Measurements from ENCODE around the gene GM2A.

Gene GM2A

DNA sequence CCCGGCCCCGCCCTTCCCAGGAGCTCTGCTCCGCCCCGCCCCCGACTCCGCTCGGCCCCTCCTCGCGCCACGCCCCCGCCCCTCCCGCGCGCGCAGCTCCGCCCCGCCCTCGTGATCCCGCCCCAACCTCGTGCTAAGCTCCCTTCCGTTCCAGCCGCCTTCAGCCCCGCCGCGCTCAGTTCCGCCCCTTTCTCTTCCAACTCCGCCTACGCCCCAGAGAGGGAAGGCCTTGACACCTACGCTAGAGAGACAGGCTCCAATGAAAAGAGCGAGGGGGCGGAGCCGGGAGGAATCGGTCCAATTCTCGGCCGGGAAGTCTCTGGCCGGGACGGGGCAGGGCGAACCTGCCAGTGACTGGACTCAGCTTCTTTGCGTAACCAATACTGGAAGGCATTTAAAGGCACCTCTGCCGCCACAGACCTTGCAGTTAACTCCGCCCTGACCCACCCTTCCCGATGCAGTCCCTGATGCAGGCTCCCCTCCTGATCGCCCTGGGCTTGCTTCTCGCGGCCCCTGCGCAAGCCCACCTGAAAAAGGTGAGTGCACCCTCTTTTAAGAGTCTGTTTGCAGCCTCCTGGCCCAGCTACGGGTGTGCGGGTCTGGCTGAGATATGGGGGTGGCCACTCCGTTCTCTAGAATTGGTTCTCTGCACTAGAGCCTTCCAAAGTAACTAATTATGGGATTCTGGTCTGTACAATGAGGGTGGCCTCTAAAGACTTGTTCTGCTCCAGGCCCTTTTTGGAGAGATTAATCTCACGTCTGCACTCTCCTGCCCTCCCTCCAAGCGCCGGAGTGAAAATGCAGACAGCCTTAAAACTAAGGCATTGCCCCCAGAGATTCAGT, at the start of gene GM2A:
Gene GM2A (plus strand): TSS at position 424 of the 843 bp plus-strand sequence. CDS start 32 bp downstream, at position 456.
- ChIA-PET POLR2A (interaction anchor here (0.6 to 1.7 kb wide), 14 partner anchors 9 to 434 kb away, joined by 3 to 9 read pairs (median 4); partner anchors contain the start of genes ANXA6, CCDC69, SPARC and TNIP1), CTCF (interaction anchor here (0.6 to 1.6 kb wide), 9 partner anchors 12 to 536 kb away, joined by 3 to 11 read pairs (median 3); no protein-coding TSS in a partner anchor)
- TF ChIP-seq ELF4 (IDR thresholded peaks at IDR 0.05) = no peak
- TF ChIP-seq SUZ12 (IDR thresholded peaks at IDR 0.05) = no peak
- no peak for TF ChIP-seq NFRKB (IDR thresholded peaks at IDR 0.05)
- peak; percentile 66; the same call in 1 of the 2 replicates for TF ChIP-seq PKNOX1 (IDR thresholded peaks at IDR 0.05)
- TF ChIP-seq BHLHE40 (IDR thresholded peaks at IDR 0.05; ENCODE audit: borderline replicate concordance) = no peak
- TF ChIP-seq HDGF (IDR thresholded peaks at IDR 0.05; ENCODE audit: borderline replicate concordance) = 0 out of 2 replicates have a peak, but pooled peaks have one; percentile 29
- no peak for TF ChIP-seq FOXK2 (IDR thresholded peaks at IDR 0.05)
- TF ChIP-seq TARDBP (IDR thresholded peaks at IDR 0.05) = no peak
- TF ChIP-seq ZNF384 (IDR thresholded peaks at IDR 0.05) = no peak
- peak; percentile 97 for DNase-seq (ENCODE audit: extremely low spot score)

DNA sequence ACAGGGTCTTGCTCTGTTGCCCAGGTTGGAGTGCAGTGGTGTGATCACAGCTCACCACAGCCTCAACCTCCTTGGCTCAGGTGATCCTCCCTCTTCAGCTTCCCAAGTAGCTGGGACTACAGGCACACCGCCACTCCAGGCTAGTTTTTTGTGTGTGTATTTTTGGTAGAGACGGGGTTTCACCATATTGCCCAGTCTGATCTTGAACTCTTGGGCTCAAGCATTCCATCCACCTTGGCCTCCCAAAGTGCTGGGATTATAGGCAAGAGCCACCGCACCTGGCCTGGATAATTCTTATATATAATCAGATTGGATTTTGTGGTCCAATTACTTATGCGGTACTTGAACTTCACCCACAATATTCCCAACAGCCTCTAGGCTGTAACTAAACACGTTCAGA, 48.9 kb upstream of the GM2A start:
- ChIA-PET POLR2A (no interaction called here), CTCF (no interaction called here)
- TF ChIP-seq ELF4 (IDR thresholded peaks at IDR 0.05) (no peak), FOXA1 (IDR thresholded peaks at IDR 0.05) (no peak), BHLHE40 (IDR thresholded peaks at IDR 0.05; ENCODE audit: borderline replicate concordance) (no peak), L3MBTL2 (conservative IDR thresholded peaks at IDR 0.05) (no peak)
- no peak for DNase-seq (ENCODE audit: extremely low spot score)

- TF ChIP-seq ARNT (IDR thresholded peaks at IDR 0.05) (no peak), L3MBTL2 (conservative IDR thresholded peaks at IDR 0.05) (no peak), SUZ12 (IDR thresholded peaks at IDR 0.05) (no peak), ZNF384 (IDR thresholded peaks at IDR 0.05) (no peak), BHLHE40 (IDR thresholded peaks at IDR 0.05; ENCODE audit: borderline replicate concordance) (no peak)
- POLR2A ChIA-PET = no interaction called here
- no peak for DNase-seq (ENCODE audit: extremely low spot score)
- CTCF ChIA-PET = no interaction called here
These were observed 47.6 kb upstream of the GM2A start for GRCh38 chr5:151205411-151205810.

DNA sequence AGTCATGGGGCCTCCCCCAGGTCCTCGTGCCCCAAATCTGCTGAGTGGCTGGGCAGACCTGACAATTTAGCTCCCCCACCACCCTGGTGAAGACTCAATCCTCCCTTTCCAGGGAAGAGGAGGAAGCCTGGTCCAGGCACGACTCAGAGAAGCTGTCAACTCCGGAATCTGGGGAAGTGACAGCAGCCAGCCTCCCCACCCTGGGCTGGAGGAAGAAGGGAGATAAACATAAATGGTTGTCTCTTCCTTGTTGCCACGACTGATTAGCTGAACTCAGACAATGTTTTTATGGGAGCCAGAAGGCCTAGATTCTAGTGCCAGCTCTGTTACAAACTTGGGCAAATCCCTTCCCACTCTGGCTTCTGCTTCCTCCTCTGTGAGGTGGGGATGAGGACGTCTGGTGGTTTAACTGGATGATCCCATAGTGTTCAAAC, 44.5 kb upstream of the GM2A start:
- ChIA-PET POLR2A (no interaction called here), CTCF (no interaction called here)
- DNase-seq (ENCODE audit: extremely low spot score) = no peak
- no peak for TF ChIP-seq LEF1 (IDR thresholded peaks at IDR 0.05; ENCODE audit: borderline replicate concordance)
- TF ChIP-seq BHLHE40 (IDR thresholded peaks at IDR 0.05; ENCODE audit: borderline replicate concordance) = no peak
- TF ChIP-seq ZNF384 (IDR thresholded peaks at IDR 0.05) = no peak
- TF ChIP-seq NFRKB (IDR thresholded peaks at IDR 0.05) = no peak
- TF ChIP-seq ELF4 (IDR thresholded peaks at IDR 0.05) = no peak
- TF ChIP-seq SUZ12 (IDR thresholded peaks at IDR 0.05) = no peak
- TF ChIP-seq FOXK2 (IDR thresholded peaks at IDR 0.05) = no peak
- no peak for TF ChIP-seq TARDBP (IDR thresholded peaks at IDR 0.05)
- TF ChIP-seq CTBP1 (IDR thresholded peaks at IDR 0.05; ENCODE audit: borderline replicate concordance) = no peak
- TF ChIP-seq L3MBTL2 (conservative IDR thresholded peaks at IDR 0.05) = no peak
- TF ChIP-seq SP1 (IDR thresholded peaks at IDR 0.05) = no peak
- TF ChIP-seq PKNOX1 (IDR thresholded peaks at IDR 0.05) = no peak
- TF ChIP-seq FOXA1 (IDR thresholded peaks at IDR 0.05) = no peak
- TF ChIP-seq FOXM1 (IDR thresholded peaks at IDR 0.05; ENCODE audit: borderline replicate concordance) = no peak
- no peak for TF ChIP-seq ARNT (IDR thresholded peaks at IDR 0.05)
- TF ChIP-seq HDGF (IDR thresholded peaks at IDR 0.05; ENCODE audit: borderline replicate concordance) = no peak

- ChIA-PET POLR2A (interaction anchor here (0.5 to 1.5 kb wide), 2 partner anchors 11 to 562 kb away, joined by 3 to 4 read pairs; no protein-coding TSS in a partner anchor), CTCF (interaction anchor here (1.1 kb wide), 1 partner anchor 12 kb away, joined by 3 read pairs; the partner anchor contains the start of gene CCDC69)
- TF ChIP-seq FOXK2 (IDR thresholded peaks at IDR 0.05) (no peak), BHLHE40 (IDR thresholded peaks at IDR 0.05; ENCODE audit: borderline replicate concordance) (no peak), SP1 (IDR thresholded peaks at IDR 0.05) (no peak), L3MBTL2 (conservative IDR thresholded peaks at IDR 0.05) (no peak), PKNOX1 (IDR thresholded peaks at IDR 0.05) (no peak), TARDBP (IDR thresholded peaks at IDR 0.05) (no peak), FOXM1 (IDR thresholded peaks at IDR 0.05; ENCODE audit: borderline replicate concordance) (no peak), ZNF384 (IDR thresholded peaks at IDR 0.05) (no peak), HDGF (IDR thresholded peaks at IDR 0.05; ENCODE audit: borderline replicate concordance) (no peak)
- DNase-seq (ENCODE audit: extremely low spot score) = no peak
These were observed 40.6 kb upstream of the GM2A start for GRCh38 chr5:151212406-151212798.

All from HEK293T (cell line).